GM23248 (cell line): ENCODE results near the gene TRIM22. TPM values are rescaled to one million over a fixed set of nuclear protein-coding genes. Genes with fewer than 3 reads are reported as not detected.
"Not testable (repeated sequence)": the region's sequence is repeated elsewhere in the genome, so short reads cannot be mapped to it uniquely, and the experiment has no call there.

Experiments
- DNase-seq: peaks from one replicate; pipeline ENCODE4 v3.0.0-alpha.2; 2015
- H2AFZ ChIP-seq: fragments of 200-600 bp; sonication (generic); 2 replicates; pipeline ENCODE4 v1.6.1; 2016; ENCODE audit warnings: antibody characterized with exemption
- H3F3A ChIP-seq: fragments of 200-600 bp; sonication (generic); 2 replicates; pipeline ENCODE4 v1.6.1; 2016; ENCODE audit warnings: mild to moderate bottlenecking, antibody characterized with exemption, mixed run types; ENCODE audit not compliant: insufficient read depth
- H3K27ac ChIP-seq: fragments of 200-600 bp; sonication (generic); 2 replicates; pipeline ENCODE4 v1.5.1; 2016; ENCODE audit warnings: mild to moderate bottlenecking
- H3K27me3 ChIP-seq: fragments of 200-600 bp; sonication (generic); replicated peaks from 2 replicates; pipeline ENCODE4 v1.6.1; 2016; ENCODE audit warnings: mild to moderate bottlenecking; ENCODE audit not compliant: insufficient read depth
- H3K36me3 ChIP-seq: fragments of 200-600 bp; sonication (generic); 2 replicates; pipeline ENCODE4 v1.6.1; 2016; ENCODE audit warnings: low read depth, mild to moderate bottlenecking
- H3K4me1 ChIP-seq: fragments of 200-600 bp; sonication (generic); 2 replicates; pipeline ENCODE4 v1.6.1; 2016; ENCODE audit warnings: mild to moderate bottlenecking; ENCODE audit not compliant: insufficient read depth
- H3K4me2 ChIP-seq: fragments of 200-600 bp; sonication (generic); one replicate; pipeline ENCODE4 v1.6.1; 2016; ENCODE audit warnings: mild to moderate bottlenecking; ENCODE audit not compliant: unreplicated experiment
- H3K4me3 ChIP-seq: fragments of 200-600 bp; sonication (generic); 2 replicates; pipeline ENCODE4 v1.5.1; 2016; ENCODE audit warnings: mild to moderate bottlenecking
- H3K79me2 ChIP-seq: fragments of 200-600 bp; sonication (generic); 2 replicates; pipeline ENCODE4 v1.6.1; 2016; ENCODE audit warnings: mild to moderate bottlenecking; ENCODE audit not compliant: insufficient read depth
- H3K9ac ChIP-seq: fragments of 200-600 bp; sonication (generic); 2 replicates; pipeline ENCODE4 v1.6.1; 2016; ENCODE audit warnings: mild to moderate bottlenecking
- H3K9me2 ChIP-seq: fragments of 200-600 bp; sonication (generic); 2 replicates; pipeline ENCODE4 v1.6.1; 2016; ENCODE audit warnings: mixed run types, mild to moderate bottlenecking, moderate library complexity; ENCODE audit not compliant: insufficient read depth
- H3K9me3 ChIP-seq: fragments of 200-600 bp; sonication (generic); one replicate; pipeline ENCODE4 v1.6.1; 2017; ENCODE audit warnings: low read depth
- H4K20me1 ChIP-seq: fragments of 200-600 bp; sonication (generic); 2 replicates; pipeline ENCODE4 v1.6.0; 2016; ENCODE audit not compliant: insufficient read depth
- EZH2 ChIP-seq: fragments of 200-600 bp; sonication (generic); IDR thresholded peaks from 2 replicates; pipeline ENCODE4 v1.6.1; 2018; ENCODE audit warnings: antibody characterized with exemption, mild to moderate bottlenecking; ENCODE audit not compliant: insufficient read depth, poor library complexity, severe bottlenecking
- EZH2phosphoT487 ChIP-seq: fragments of 200-600 bp; sonication (generic); IDR thresholded peaks from 2 replicates; pipeline ENCODE4 v1.6.1; 2018; ENCODE audit warnings: antibody characterized with exemption, moderate library complexity, mild to moderate bottlenecking, low read depth; ENCODE audit not compliant: insufficient read depth
- WGBS, 2 experiments: methylation state at CpG; one replicate each; pipeline ENCODE4 v1.1.6; 2015 to 2017; ENCODE audit warnings: low lambda C conversion rate in 2 of 2, low coverage in 1 of 2; ENCODE audit errors: missing lambda C conversion rate in 2 of 2; 5-methylcytosine and 5-hydroxymethylcytosine counted together
- in situ Hi-C: fragments of 300-500 bp; cut with MboI; formaldehyde crosslinking; loops from 2 replicates; pipeline ENCODE4 v1.15.0; 2020
- polyA plus RNA-seq: library from polyadenylated mRNA; unstranded; fragments of >200 nt; fragmentation: Nextera tagmentation; extraction: Ambion mirVana; gene quantifications from 2 replicates; pipeline ENCODE4 v1.2.1, GENCODE V29; 2016
- total RNA-seq: library from RNA; depleted of rRNA; stranded (reverse); fragments of >200 nt; shearing (Covaris generic); gene quantifications from 2 replicates; pipeline ENCODE4 v1.2.3, GENCODE V29; 2014

Gene TRIM22
- total and polyA plus RNA-seq, 2 experiments from 2014 or later, result 50.2 to 58.4 TPM

DNA sequence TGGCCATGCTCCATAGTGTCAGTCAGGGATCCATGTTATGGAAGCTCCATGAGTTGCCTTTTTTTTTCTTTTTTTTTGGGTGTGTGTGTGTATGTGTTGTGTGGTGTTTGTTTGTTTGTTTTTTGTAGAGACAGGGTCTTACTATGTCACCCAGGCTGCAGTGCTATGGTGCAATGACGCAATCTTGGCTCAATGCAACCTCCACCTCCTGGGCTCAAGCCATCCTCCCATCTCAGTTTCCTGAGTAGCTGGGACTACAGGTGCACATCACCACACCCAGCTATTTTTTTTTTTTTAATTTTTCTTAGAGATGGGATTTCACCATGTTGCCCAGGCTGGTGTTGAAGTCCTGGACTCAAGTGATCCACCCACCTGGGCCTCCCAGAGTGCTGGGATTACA lies 1.1 kb upstream of the TRIM22 start:
- Histone ChIP-seq H3K79me2 (peaks cover 31% of the 10 kb centered on the region), H3K4me2 (no peak overlapping the region), H4K20me1 (no peaks in the 10 kb centered on the region), H3K27me3 (no peaks in the 10 kb centered on the region), H3K4me3 (no peak overlapping the region), H3K27ac (peak overlapping the region; percentile 97), H3K4me1 (peaks cover 27% of the 10 kb centered on the region), H3F3A (peaks cover 16% of the 10 kb centered on the region), H2AFZ (peak overlapping the region; percentile 72; the same call in 1 of the 2 replicates), H3K9me2 (no peaks in the 10 kb centered on the region), H3K36me3 (no peaks in the 10 kb centered on the region), H3K9ac (no peak overlapping the region), H3K9me3 (no peaks in the 10 kb centered on the region)
- WGBS, 2 experiments, result 90 to 100% methylated on average over 1 of the region's 1 CpG
- DNase-seq, result no peak
- no peak for TF ChIP-seq EZH2phosphoT487
- no peak for TF ChIP-seq EZH2
- in situ Hi-C loops, result loop anchor here (25.0 kb wide), 1 partner anchor 649 kb away; no protein-coding TSS in a partner anchor

DNA sequence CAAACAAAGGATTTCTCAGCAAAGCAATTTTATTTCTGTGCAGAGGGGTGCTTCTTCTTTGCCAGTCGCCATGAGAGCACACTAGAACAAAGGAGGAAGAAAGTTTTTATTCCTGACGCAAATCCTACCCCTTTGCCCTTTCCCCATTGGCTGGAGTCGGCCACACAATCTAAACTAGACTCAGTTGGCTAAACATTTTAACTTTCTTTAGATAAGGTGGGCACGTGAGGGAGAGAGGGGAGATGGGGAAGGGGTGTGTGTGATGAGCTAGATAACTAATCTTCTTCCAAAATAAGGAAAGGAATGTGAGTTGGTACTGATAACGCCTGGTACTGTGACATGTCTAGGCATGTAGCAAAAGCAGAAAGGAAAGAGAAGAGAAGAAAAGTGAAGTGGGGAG lies 626 bp downstream of the TRIM22 start:
- H3K36me3 ChIP-seq, result 0 out of 2 replicates have a peak, but pooled peaks cover 4% of the 10 kb centered on the region
- in situ Hi-C loops, result loop anchor here (25.0 kb wide), 1 partner anchor 647 kb away; no protein-coding TSS in a partner anchor
- peak overlapping the region; percentile 72 for H2AFZ ChIP-seq
- peaks cover 9% of the 10 kb centered on the region; the same call in 1 of the 2 replicates for H3F3A ChIP-seq
- H3K4me2 ChIP-seq, result peak overlapping the region; percentile 97
- H3K9ac ChIP-seq, result peak overlapping the region; percentile 96
- H3K27me3 ChIP-seq, result no peaks in the 10 kb centered on the region
- H4K20me1 ChIP-seq, result no peaks in the 10 kb centered on the region
- TF ChIP-seq EZH2phosphoT487 (no peak), EZH2 (no peak)
- H3K9me2 ChIP-seq, result no peaks in the 10 kb centered on the region
- H3K4me3 ChIP-seq, result peak overlapping the region; percentile 79
- H3K9me3 ChIP-seq, result no peaks in the 10 kb centered on the region
- H3K4me1 ChIP-seq, result peaks cover 20% of the 10 kb centered on the region
- H3K27ac ChIP-seq, result peak overlapping the region; percentile 97
- peak; percentile 50 for DNase-seq
- WGBS, 2 experiments, result 0 to 3% methylated on average over 5 of the region's 5 CpGs
- H3K79me2 ChIP-seq, result peaks cover 35% of the 10 kb centered on the region

DNA sequence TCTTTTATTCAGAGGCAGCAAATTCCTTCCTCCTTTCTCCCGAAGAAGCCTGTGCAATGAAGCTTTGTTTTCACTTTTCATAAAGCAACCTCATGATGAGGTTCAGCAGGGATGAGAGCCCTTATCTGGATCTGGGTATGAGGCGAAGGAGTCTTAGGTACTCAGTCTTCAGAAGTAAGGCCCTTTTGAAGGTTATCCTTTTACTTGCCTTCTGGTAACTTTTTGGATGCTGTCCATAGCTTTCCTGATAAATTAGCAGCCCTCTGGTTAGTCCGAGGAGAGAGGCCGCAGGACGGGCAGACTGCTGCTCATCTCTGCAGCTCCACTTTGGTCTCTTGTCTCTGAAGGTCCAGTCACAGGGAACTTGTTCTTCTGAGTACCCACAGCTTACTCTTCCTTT lies 1.1 kb downstream of the TRIM22 start:
- H3F3A ChIP-seq, result peaks cover 9% of the 10 kb centered on the region; the same call in 1 of the 2 replicates
- H4K20me1 ChIP-seq, result no peaks in the 10 kb centered on the region
- no peaks in the 10 kb centered on the region for H3K27me3 ChIP-seq
- peaks cover 36% of the 10 kb centered on the region for H3K79me2 ChIP-seq
- H3K9me3 ChIP-seq, result no peaks in the 10 kb centered on the region
- TF ChIP-seq EZH2, result no peak
- TF ChIP-seq EZH2phosphoT487, result no peak
- H3K4me3 ChIP-seq, result peak overlapping the region; percentile 79
- peaks cover 18% of the 10 kb centered on the region for H3K4me1 ChIP-seq
- H3K9ac ChIP-seq, result peak overlapping the region; percentile 96
- no peaks in the 10 kb centered on the region for H3K9me2 ChIP-seq
- peak overlapping the region; percentile 72 for H2AFZ ChIP-seq
- in situ Hi-C loops, result loop anchor here (25.0 kb wide), 1 partner anchor 647 kb away; no protein-coding TSS in a partner anchor
- 0 out of 2 replicates have a peak, but pooled peaks cover 7% of the 10 kb centered on the region for H3K36me3 ChIP-seq
- peak overlapping the region; percentile 97 for H3K27ac ChIP-seq
- WGBS, 2 experiments, result 5% methylated on average over 5 of the region's 5 CpGs
- H3K4me2 ChIP-seq, result peak overlapping the region; percentile 97
- DNase-seq, result peak; percentile 72

DNA sequence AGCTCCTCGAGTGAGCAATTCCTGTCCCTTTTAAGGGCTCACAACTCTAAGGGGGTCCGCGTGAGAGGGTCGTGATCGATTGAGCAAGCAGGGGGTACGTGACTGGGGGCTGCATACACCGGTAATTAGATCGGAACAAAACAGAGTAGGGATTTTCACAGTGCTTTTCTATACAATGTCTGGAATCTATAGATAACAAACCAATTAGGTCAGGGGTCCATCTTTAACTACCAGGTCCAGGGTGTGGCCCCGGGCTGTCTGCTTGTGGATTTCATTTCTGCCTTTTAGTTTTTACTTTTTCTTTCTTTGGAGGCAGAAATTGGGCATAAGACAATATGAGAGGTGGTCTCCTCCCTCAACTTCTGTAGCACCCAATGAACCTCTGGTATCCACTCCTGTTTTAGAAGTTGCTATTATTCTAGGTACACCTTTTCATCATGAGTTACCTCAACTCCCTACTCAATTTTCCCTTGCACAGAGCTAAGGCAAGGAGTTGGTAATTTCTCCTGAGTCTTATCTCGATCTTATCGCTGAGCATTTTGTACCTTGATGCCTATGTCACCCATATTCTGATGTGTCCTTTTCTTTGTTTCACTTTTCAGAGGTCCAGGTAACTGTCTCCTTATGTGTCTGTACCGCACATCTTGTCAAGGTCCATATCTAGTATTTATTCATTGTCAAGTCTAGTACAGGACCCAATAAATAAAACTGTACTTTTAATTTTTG lies 1.8 kb downstream of the TRIM22 start:
- Histone ChIP-seq H3K4me3 (peak overlapping the region; percentile 79), H3K4me1 (peaks cover 18% of the 10 kb centered on the region), H3K9ac (peak overlapping the region; percentile 96), H3K36me3 (peaks cover 13% of the 10 kb centered on the region; the same call in 1 of the 2 replicates), H2AFZ (peak overlapping the region; percentile 72), H3K4me2 (peak overlapping the region; percentile 97), H3K27ac (peak overlapping the region; percentile 97), H3K79me2 (peaks cover 36% of the 10 kb centered on the region)
- not testable (repeated sequence) for H4K20me1 ChIP-seq, H3F3A ChIP-seq, H3K27me3 ChIP-seq, H3K9me2 ChIP-seq, DNase-seq, H3K9me3 ChIP-seq
- WGBS, 2 experiments, result 74 to 80% methylated on average over 12 of the region's 12 CpGs
- in situ Hi-C loops, result loop anchor here (25.0 kb wide), 1 partner anchor 646 kb away; no protein-coding TSS in a partner anchor
